SK-N-MC (cell line): ENCODE data around the gene S100A12.

Experiments used
- DNase-seq: peaks from one replicate; pipeline ENCODE4 v3.0.0-alpha.2; 2011; ENCODE audit warnings: low read depth, low spot score
- H3K27ac ChIP-seq: fragments of 200-600 bp; sonication (generic); 2 replicates; pipeline ENCODE4 v1.5.1; 2016; ENCODE audit warnings: mixed run types
- H3K36me3 ChIP-seq: fragments of 200-600 bp; sonication (generic); 2 replicates; pipeline ENCODE4 v1.6.1; 2017; ENCODE audit warnings: antibody characterized with exemption, low read length, mixed read lengths; ENCODE audit not compliant: insufficient read depth
- H3K4me3 ChIP-seq: fragments of 200-600 bp; sonication (generic); 2 replicates; pipeline ENCODE4 v1.5.1; 2016
- H3K9ac ChIP-seq: fragments of 200-600 bp; sonication (generic); 2 replicates; pipeline ENCODE4 v1.8.0; 2017; ENCODE audit warnings: mixed run types, mixed read lengths; ENCODE audit not compliant: insufficient read length
- H3K9me3 ChIP-seq: fragments of 200-600 bp; sonication (generic); 2 replicates; pipeline ENCODE4 v1.6.1; 2017; ENCODE audit warnings: low read depth, mild to moderate bottlenecking, antibody characterized with exemption, low read length, moderate library complexity, mixed read lengths
- EZH2 ChIP-seq: fragments of 200-600 bp; sonication (generic); IDR thresholded peaks from one replicate; pipeline ENCODE4 v1.6.1; 2017; ENCODE audit warnings: antibody characterized with exemption
- FOXP2 ChIP-seq: optimal IDR thresholded peaks from 2 replicates; pipeline ENCODE3; 2011; ENCODE audit warnings: mild to moderate bottlenecking, moderate library complexity; ENCODE audit not compliant: insufficient read depth; ENCODE audit errors: extremely low read length, control extremely low read depth
- POLR2AphosphoS5 ChIP-seq: IDR thresholded peaks from 2 replicates; pipeline ENCODE4 v1.6.1; 2012; ENCODE audit warnings: mild to moderate bottlenecking, low read depth, low read length, borderline replicate concordance

The S100A12 gene

DNA sequence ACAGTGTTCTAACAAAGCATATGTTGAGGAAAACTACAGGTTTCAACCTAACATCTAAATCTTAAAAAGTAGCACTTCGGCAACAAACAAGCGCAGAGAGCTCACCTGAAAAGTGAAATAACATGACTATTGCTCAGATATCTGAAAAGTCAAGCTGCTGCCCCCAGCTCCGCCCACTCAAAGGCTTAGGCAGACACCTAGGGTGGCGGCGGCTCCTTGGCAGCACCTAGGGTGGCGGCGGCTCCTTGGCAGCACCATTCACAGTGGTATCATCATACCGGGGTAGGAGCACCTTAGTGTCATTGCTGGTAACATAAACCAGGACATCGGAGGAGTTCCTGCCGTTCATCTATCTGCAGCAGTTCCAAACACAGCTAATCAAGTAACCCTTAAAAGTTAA is 4.2 kb upstream of the S100A12 start:
- no peak overlapping the region for H3K27ac ChIP-seq
- DNase-seq = no peak
- H3K9ac ChIP-seq = no peak overlapping the region
- H3K9me3 ChIP-seq = no peaks in the 10 kb centered on the region
- no peak for TF ChIP-seq POLR2AphosphoS5
- no peak for TF ChIP-seq FOXP2
- TF ChIP-seq EZH2 = no peak
- H3K36me3 ChIP-seq = no peaks in the 10 kb centered on the region
- H3K4me3 ChIP-seq = no peak overlapping the region

GRCh38 chr1:153374071-153374470 is 1.4 kb downstream of the S100A12 start:
- Histone ChIP-seq H3K4me3 (no peak overlapping the region), H3K9ac (no peak overlapping the region), H3K27ac (no peak overlapping the region), H3K36me3 (no peaks in the 10 kb centered on the region), H3K9me3 (no peaks in the 10 kb centered on the region)
- DNase-seq = no peak
- TF ChIP-seq POLR2AphosphoS5 (no peak), EZH2 (no peak), FOXP2 (no peak)

- Histone ChIP-seq H3K9me3 (no peaks in the 10 kb centered on the region), H3K36me3 (no peaks in the 10 kb centered on the region), H3K9ac (no peak overlapping the region), H3K27ac (no peak overlapping the region), H3K4me3 (no peak overlapping the region)
- DNase-seq = no peak
- no peak for TF ChIP-seq FOXP2
- TF ChIP-seq POLR2AphosphoS5 = no peak
- no peak for TF ChIP-seq EZH2
Observed at GRCh38 chr1:153372571-153372970, 2.9 kb downstream of the S100A12 start.

GRCh38 chr1:153371231-153371630 is 4.2 kb downstream of the S100A12 start:
- H3K27ac ChIP-seq = no peak overlapping the region
- no peak overlapping the region for H3K9ac ChIP-seq
- no peaks in the 10 kb centered on the region for H3K36me3 ChIP-seq
- no peak overlapping the region for H3K4me3 ChIP-seq
- TF ChIP-seq EZH2 = no peak
- no peak for TF ChIP-seq FOXP2
- no peak for TF ChIP-seq POLR2AphosphoS5
- H3K9me3 ChIP-seq = no peaks in the 10 kb centered on the region
- DNase-seq = no peak

- H3K27ac ChIP-seq = no peak overlapping the region
- H3K9ac ChIP-seq = no peak overlapping the region
- no peak for TF ChIP-seq POLR2AphosphoS5
- TF ChIP-seq EZH2 = no peak
- TF ChIP-seq FOXP2 = no peak
- H3K36me3 ChIP-seq = no peaks in the 10 kb centered on the region
- no peak overlapping the region for H3K4me3 ChIP-seq
- H3K9me3 ChIP-seq = no peaks in the 10 kb centered on the region
- DNase-seq = no peak
Observed at GRCh38 chr1:153370146-153370545, 5.3 kb downstream of the S100A12 start.

GRCh38 chr1:153368495-153368894 is 6.9 kb downstream of the S100A12 start:
- H3K36me3 ChIP-seq = no peaks in the 10 kb centered on the region
- no peak for DNase-seq
- no peak overlapping the region for H3K4me3 ChIP-seq
- no peak overlapping the region for H3K27ac ChIP-seq
- no peak for TF ChIP-seq EZH2
- TF ChIP-seq FOXP2 = no peak
- no peaks in the 10 kb centered on the region for H3K9me3 ChIP-seq
- no peak overlapping the region for H3K9ac ChIP-seq

GRCh38 chr1:153367090-153367489 is 8.3 kb downstream of the S100A12 start:
- no peak overlapping the region for H3K27ac ChIP-seq
- H3K9me3 ChIP-seq = no peaks in the 10 kb centered on the region
- no peaks in the 10 kb centered on the region for H3K36me3 ChIP-seq
- DNase-seq = no peak
- TF ChIP-seq POLR2AphosphoS5 (no peak), EZH2 (no peak), FOXP2 (no peak)
- no peak overlapping the region for H3K9ac ChIP-seq
- no peak overlapping the region for H3K4me3 ChIP-seq

DNA sequence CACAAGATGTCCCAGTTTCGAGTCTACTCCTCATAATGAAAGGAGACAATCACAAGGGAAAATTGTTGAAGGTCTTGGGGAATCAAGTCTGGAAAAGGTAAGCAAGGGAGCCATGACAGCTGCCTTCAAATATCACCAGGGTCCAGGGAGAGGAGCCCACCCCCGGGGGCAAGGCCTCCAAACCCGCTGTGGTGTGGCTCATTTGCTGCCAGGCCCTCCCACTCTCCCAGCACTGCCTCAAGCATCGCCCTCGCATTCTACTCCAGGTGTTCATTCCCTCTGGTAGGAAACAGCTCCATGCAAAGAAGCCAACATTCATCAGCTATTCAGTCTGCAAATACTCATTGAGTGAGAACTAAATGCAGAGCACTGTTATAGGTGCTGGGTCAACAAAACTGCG is 9.2 kb downstream of the S100A12 start:
- no peaks in the 10 kb centered on the region for H3K36me3 ChIP-seq
- TF ChIP-seq EZH2 = no peak
- no peak for TF ChIP-seq FOXP2
- TF ChIP-seq POLR2AphosphoS5 = no peak
- no peak overlapping the region for H3K9ac ChIP-seq
- no peaks in the 10 kb centered on the region for H3K9me3 ChIP-seq
- H3K4me3 ChIP-seq = no peak overlapping the region
- H3K27ac ChIP-seq = no peak overlapping the region
- DNase-seq = no peak

- H3K4me3 ChIP-seq = no peak overlapping the region
- no peak overlapping the region for H3K27ac ChIP-seq
- H3K36me3 ChIP-seq = no peaks in the 10 kb centered on the region
- TF ChIP-seq FOXP2 = no peak
- TF ChIP-seq EZH2 = no peak
- no peak for TF ChIP-seq POLR2AphosphoS5
- no peak overlapping the region for H3K9ac ChIP-seq
- H3K9me3 ChIP-seq = no peaks in the 10 kb centered on the region
- DNase-seq = no peak
Observed at GRCh38 chr1:153365696-153366095, 9.7 kb downstream of the S100A12 start.
